Daoy (cell line): ENCODE results near the gene FREY1. TPM values are rescaled to one million over a fixed set of nuclear protein-coding genes. Genes with fewer than 3 reads are reported as not detected.

ENCODE experiments used
- DNase-seq: peaks from one replicate; pipeline ENCODE4 v3.0.0-alpha.2; 2015; ENCODE audit warnings: low read depth
- total RNA-seq: library from RNA; depleted of rRNA; stranded (reverse); fragments of >200 nt; shearing (Covaris generic); gene quantifications from 2 replicates; pipeline ENCODE4 v1.2.3, GENCODE V29; 2014; rRNA removed

FREY1 gene
- total RNA-seq, 1 experiment from 2014 or later: 0.23 TPM

GRCh38 chr11:45870706-45871105, 36.4 kb downstream of the FREY1 start:
- no peak for DNase-seq

GRCh38 chr11:45869551-45869950, 37.5 kb downstream of the FREY1 start:
- DNase-seq: no peak

GRCh38 chr11:45864041-45864440, 43.0 kb downstream of the FREY1 start:
- no peak for DNase-seq

- no peak for DNase-seq
Observed at GRCh38 chr11:45860764-45861510, 46.1 kb downstream of the FREY1 start.

- DNase-seq: no peak
Observed at GRCh38 chr11:45860348-45860747, 46.7 kb downstream of the FREY1 start.

GRCh38 chr11:45859661-45860140, 47.4 kb downstream of the FREY1 start:
- peak; percentile 89 for DNase-seq

- DNase-seq: no peak
Observed at GRCh38 chr11:45858751-45859398, 48.2 kb downstream of the FREY1 start.

- peak; percentile 87 for DNase-seq
Observed at GRCh38 chr11:45857961-45858474, 49.1 kb downstream of the FREY1 start.

Other genes with a start within 250 kb of the FREY1 start
- 0.74 and 4.0 TPM in 2 replicates for gene CHST1, start 241.6 kb downstream of the FREY1 start, total RNA-seq
- 3.2 and 3.5 TPM in 2 replicates for gene SLC35C1, start 102.1 kb downstream of the FREY1 start, total RNA-seq
- 5.3 and 14.7 TPM in 2 replicates for gene CRY2, start 59.8 kb downstream of the FREY1 start, total RNA-seq
- 6.6 and 8.5 TPM in 2 replicates for gene MAPK8IP1, start 21.6 kb downstream of the FREY1 start, total RNA-seq
- gene PEX16, start 10.6 kb upstream of the FREY1 start, total RNA-seq: 26.8 and 35.7 TPM in 2 replicates
- 0.92 and 1.0 TPM in 2 replicates for gene LARGE2, start 15.4 kb upstream of the FREY1 start, total RNA-seq
- 4.8 and 11.3 TPM in 2 replicates for gene PHF21A, start 214.2 kb upstream of the FREY1 start, total RNA-seq